Limb (tissue), 2 donors: Measurements from ENCODE around the gene KIFAP3.
"Not testable (repeated sequence)": the region's sequence is repeated elsewhere in the genome, so short reads cannot be mapped to it uniquely, and the experiment has no call there.

Experiments used
- DNase-seq, 2 donors: peaks; one replicate each; pipeline ENCODE4 v3.0.0-alpha.2; 2016; ENCODE audit errors: extremely low spot score in 2 of 2

Gene KIFAP3

GRCh38 chr1:170074250-170075157 lies at the start of gene KIFAP3:
TSS of gene KIFAP3 (minus strand) at chr1:170074695. CDS start at chr1:170074467, 228 bp downstream.
- DNase-seq, result peak; percentile 94 to 99

GRCh38 chr1:170122366-170122765 lies 47.9 kb upstream of the KIFAP3 start:
- DNase-seq, result no peak

- no peak for DNase-seq
Observed at GRCh38 chr1:170114906-170115305, 40.4 kb upstream of the KIFAP3 start.

GRCh38 chr1:170113140-170113539 lies 38.6 kb upstream of the KIFAP3 start:
- DNase-seq, result not testable (repeated sequence)

GRCh38 chr1:170097449-170097948 lies 23.0 kb upstream of the KIFAP3 start:
- DNase-seq, result no peak

GRCh38 chr1:170096806-170097340 lies 22.4 kb upstream of the KIFAP3 start:
- no peak for DNase-seq

- DNase-seq, result no peak
Observed at GRCh38 chr1:170095976-170096748, 21.7 kb upstream of the KIFAP3 start.

GRCh38 chr1:170094697-170095616 lies 20.5 kb upstream of the KIFAP3 start:
- not testable (repeated sequence) for DNase-seq

GRCh38 chr1:170086399-170087032 lies 12.0 kb upstream of the KIFAP3 start:
- no peak for DNase-seq

GRCh38 chr1:170085091-170085490 lies 10.6 kb upstream of the KIFAP3 start:
- DNase-seq, result no peak

GRCh38 chr1:170078610-170079189 lies 4.2 kb upstream of the KIFAP3 start:
- DNase-seq, result no peak

- no peak for DNase-seq
Observed at GRCh38 chr1:170077926-170078325, 3.4 kb upstream of the KIFAP3 start.

GRCh38 chr1:170076952-170077351 lies 2.5 kb upstream of the KIFAP3 start:
- not testable (repeated sequence) for DNase-seq

GRCh38 chr1:170076199-170076598 lies 1.7 kb upstream of the KIFAP3 start:
- DNase-seq, result no peak

- no peak for DNase-seq
Observed at GRCh38 chr1:170075186-170075585, 691 bp upstream of the KIFAP3 start.

- DNase-seq, result no peak
Observed at GRCh38 chr1:170073893-170074249, 624 bp downstream of the KIFAP3 start.

- DNase-seq, result no peak
Observed at GRCh38 chr1:170071378-170071777, 3.1 kb downstream of the KIFAP3 start.

GRCh38 chr1:170068923-170069322 lies 5.6 kb downstream of the KIFAP3 start:
- no peak for DNase-seq

- DNase-seq, result no peak
Observed at GRCh38 chr1:170067253-170067819, 7.2 kb downstream of the KIFAP3 start.

GRCh38 chr1:170064821-170065220 lies 9.7 kb downstream of the KIFAP3 start:
- no peak for DNase-seq
